NCI-H1105 treated with DMSO at 0.1 percent for 48 hours (cell line): ENCODE data around the gene TRAPPC2.
"Not testable (repeated sequence)": the region's sequence is repeated elsewhere in the genome, so short reads cannot be mapped to it uniquely, and the experiment has no call there.

ENCODE experiments used
- DNase-seq: peaks from one replicate; lab custom pipeline; 2025; lab: John Stamatoyannopoulos, UW

The TRAPPC2 gene

DNA sequence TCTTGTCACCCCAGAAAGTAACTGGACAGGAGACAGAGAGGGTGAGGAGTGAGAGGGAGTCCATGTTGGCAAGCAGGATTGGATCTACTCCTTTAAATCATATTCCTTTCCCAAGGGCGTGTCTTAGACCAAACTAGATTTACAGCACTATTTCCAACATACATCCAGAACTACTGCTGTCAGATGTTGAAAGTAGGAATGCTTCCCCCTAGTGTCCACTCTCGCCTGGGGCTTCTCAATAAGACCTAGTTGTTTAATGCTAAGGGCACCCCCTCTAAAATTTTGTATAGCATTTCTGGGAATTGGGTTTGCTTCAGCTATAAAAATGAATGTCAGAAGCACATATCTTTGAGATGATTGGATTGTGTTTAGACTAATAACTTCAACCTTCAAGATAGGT lies 13.4 kb upstream of the TRAPPC2 start:
- no peak for DNase-seq

DNA sequence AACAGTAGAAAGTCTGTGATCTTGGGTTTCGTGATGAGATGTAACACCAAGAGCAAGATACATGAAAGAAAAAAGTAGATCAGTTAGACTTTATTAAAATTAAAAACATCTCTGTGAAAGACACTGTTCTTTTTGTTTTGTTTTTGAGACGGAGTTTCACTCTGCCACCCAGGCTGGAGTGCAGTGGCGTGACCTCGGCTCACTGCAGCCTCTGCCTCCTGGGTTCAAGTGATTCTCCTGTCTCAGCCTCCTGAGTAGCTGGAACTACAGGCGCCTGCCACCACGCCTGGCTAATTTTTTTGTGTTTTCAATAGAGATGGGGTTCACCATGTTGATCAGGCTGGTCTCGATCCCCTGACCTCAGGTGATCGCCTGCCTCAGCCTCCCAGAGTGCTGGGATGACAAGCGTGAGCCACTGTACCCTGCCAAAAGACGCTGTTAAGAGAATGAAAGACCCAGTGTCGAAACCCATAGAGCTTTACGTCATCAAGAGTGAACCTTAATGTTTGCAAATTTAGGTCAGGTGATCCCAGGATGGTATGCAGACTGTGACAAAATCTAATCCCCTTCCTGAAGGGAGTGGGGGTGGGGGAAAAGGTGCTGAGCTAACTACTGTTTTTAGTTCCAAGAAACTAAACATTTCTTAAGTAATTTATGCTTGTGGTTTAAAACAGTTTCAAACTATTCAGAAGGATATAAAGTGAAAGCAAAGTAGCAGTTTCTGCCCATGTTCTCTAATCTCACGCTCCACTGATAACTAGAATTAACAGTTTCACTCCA lies 8.2 kb upstream of the TRAPPC2 start:
- no peak for DNase-seq

DNA sequence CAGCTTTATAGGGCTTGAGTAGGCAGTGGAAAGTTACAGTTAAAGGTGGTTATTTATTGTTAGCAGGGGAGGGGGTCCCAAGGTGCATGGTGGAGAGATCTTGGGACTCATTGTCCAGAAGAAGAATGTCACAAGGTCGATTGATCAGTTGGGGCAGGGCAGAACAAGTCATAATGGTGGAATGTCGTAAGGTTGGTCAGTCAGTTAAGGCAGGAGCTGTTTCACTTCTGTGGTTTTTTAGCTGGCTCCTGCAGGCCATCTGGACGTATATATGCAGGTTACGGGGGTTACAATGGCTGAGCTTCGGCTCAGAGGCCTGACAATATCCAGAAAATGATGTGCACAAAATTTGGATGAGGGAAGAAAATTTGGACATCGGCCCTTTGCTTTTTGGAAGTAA lies 7.3 kb upstream of the TRAPPC2 start:
- DNase-seq, result no peak

DNA sequence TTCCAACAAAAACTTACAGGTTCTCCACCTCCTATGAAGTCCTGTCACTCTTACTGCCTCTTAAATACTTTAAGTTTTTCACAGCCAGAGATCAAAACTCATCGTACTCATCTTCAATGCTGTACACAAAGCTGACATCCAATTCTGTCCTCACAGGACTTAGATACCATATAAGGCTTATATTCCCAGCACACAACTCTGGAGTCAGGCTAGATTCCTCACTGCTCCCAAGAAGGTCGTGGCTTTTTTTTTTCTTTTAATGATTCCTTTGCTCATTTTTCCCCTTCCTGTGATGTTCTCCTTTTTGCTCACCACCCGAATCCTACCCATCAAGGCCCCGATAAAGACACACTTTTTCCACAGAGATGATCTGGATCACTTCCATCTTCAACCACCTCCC lies 914 bp downstream of the TRAPPC2 start:
- no peak for DNase-seq

DNA sequence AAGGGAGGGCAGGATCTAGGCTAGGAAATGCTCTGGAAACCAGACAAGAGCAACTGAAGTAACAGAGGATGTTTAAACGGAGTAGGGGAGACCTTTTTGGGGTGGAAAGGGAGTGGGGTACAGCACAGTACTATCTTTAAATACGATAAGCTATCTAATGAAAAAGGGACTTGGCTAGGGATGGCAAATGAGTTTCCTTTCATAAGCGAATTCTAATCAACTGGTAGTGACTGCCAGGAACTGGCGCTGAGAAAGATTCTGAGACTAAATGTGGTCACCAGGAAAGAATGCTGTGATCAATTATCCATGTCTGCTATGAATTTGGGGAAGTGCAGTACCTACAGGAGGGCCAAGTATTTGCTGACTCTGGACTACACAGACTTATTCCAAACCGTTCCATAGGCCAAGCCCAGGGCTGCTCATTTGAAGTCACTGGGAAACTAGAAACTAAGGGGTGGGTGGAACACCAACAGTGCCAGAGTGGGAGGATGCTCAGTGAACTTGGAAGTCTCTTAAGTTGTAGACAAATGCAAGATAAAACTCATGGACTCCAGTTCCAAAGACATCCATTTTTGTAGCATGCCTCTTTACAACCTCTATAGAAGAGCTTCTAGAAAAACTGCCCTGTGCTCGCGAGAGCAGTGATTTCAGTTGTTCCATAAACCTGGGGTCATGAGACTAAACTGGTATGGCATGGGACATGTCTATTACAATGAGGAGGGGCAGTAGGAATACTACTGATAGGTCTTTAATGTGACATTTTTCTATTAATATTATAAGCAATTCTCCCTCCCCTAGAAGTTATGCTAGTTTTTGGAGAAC lies 2.0 kb downstream of the TRAPPC2 start:
- DNase-seq, result no peak

DNA sequence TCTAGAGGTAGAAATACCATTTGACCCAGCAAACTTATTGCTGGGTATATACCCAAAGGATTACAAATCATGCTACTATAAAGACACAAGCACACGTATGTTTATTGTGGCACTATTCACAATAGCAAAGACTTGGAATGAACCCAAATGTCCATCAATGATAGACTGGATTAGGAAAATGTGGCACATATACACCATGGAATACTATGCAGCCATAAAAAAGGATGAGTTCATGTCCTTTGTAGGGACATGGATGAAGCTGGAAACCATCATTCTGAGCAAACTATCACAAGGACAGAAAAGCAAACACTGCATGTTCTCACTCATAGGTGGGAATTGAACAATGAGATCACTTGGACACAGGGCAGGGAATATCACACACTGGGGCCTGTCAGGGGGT lies 3.9 kb downstream of the TRAPPC2 start:
- DNase-seq, result not testable (repeated sequence)

DNA sequence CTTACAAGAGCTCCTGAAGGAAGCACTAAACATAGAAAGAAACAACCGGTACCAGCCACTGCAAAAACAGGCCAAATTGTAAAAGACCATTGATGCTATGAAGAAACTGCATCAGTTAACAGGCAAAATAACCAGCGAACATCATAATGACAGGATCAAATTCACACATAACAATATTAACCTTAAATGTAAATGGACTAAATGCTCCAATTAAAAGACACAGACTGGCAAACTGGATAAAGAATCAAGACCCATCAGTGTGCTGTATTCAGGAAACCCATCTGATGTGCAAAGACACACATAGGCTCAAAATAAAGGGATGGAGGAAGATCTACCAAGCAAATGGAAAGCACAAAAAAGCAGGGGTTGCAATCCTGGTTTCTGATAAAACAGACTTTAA lies 7.8 kb downstream of the TRAPPC2 start:
- not testable (repeated sequence) for DNase-seq

DNA sequence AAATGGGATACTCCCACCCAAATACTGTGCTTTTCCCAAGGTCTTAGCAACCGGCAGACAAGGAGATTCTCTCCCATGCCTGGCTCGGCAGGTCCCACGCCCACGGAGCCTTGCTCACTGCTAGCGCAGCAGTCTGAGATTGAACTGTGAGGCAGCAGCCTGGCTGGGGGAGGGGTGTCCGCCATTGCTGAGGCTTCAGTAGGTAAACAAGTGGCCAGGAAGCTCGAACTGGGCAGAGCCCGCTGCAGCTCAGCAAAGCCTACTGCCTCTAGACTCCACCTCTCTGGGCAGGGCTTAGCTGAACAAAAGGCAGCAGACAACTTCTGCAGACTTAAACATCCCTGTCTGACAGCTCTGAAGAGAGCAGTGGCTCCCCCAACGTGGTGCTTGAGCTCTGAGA lies 9.5 kb downstream of the TRAPPC2 start:
- not testable (repeated sequence) for DNase-seq

DNA sequence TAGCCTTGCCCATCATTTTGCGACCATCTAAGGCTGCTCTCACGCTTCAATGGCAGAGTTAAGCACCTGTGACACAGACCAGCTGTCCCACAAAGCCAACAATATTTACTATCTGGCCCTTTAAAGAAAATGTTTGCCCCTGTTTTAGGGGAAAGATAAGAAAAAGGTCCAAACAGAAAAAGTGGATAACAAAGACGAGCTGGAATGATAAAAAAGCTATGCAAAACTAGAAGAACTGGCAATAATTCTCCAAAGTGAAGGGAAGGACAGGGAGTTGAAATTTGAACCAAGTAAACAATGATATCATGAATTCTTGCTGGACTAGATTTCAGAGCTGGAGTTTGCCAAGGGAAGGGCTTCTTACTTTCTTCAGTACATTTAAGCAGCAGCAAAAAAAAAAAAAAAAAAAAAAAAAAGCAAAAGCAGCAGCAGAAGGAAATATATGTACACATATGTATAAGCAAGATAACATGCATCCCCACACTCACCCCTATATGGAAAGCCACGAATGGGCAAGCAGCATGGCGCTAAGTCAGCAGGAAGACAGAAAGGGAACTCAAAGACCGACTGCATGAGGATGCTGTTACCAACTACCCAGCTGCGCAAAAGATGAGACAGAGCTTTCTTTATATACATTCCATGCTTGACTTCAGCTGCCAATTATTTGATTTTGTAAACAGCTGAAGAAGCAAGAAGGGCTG lies 12.5 kb downstream of the TRAPPC2 start:
- DNase-seq, result peak; percentile 3

DNA sequence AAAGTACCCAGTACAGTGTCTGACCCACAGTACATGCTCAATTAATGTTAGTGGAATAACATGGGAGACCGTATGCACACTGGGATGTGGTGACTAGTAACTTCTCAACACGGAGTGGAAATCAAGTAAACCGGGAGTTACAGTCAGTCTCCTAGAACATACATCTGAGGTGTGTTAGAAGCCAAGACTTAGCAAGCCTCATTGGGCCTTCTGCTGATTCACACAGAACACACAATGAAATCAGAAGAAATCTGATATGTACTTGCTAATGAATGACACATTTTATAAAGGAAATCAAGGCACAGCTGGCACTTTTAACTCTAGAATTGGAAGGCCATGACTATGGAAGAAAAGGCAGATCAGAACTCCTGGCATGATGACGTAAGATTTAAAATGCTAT lies 13.0 kb downstream of the TRAPPC2 start:
- DNase-seq, result no peak

DNA sequence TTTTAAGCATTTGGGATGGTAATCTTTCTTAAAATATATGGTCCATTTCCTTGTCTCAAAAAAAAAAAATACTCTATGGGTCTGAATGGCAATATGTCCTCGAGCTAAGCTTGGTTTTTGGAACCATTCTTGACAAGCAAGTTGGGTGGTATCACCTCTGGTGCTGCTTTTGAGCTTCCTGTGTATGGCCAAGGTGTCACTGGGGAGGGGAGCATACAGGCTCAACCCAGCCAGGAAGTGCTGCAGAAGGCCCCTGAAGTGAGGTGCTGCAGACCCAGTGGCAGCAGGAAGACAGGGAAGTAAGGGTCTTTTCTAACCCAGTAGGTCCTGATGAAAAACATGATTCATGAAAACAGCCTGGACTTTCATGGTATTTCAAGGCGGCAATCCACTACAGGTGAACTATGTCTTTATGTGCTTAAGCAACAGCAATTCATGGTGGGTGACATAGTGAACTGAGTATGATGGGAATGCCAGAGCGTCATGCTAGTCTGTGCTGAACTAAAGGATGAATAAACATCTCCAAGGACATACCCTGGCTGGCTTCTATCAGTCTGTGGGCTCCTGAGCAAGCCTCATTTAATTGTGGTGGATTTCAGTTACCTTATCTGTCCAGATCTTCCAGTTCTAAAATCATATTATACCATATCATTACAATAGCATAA lies 15.1 kb downstream of the TRAPPC2 start:
- DNase-seq, result no peak

DNA sequence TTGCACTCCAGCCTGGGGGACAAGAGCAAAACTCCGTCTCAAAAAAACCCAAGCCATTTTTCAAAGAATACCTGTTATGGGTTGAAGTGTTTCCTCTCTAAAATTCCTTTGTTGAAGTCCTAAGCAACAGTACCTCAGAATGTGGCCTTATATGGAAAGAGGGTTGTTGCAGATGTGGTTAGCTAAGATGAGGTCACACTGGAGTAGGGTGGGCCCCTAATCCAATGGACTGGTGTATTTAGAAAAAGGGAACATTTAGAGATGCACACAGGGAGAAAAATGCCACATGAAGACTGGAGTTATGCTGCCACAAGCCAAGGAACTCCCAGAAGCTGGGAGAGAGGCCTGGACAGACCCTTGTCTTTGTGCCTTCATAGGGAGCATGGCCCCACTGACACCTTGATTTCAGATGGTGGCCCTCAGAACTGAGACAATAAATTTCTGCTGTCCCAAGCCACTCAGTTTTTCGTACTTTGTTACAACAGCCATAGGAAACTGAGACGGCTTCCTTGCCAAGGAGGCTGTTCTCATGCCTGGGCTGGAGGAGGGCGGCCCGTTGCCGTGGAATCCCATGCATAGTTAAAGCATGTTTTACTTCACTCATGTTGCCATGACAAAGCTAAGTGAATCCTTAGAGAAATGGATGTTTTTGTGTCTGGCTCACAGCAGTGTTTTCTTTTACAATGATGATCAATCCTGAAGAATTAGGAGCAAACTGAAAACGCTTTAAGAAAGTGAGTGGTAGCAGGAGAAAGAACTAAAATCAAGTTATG lies 16.5 kb downstream of the TRAPPC2 start:
- DNase-seq, result no peak

DNA sequence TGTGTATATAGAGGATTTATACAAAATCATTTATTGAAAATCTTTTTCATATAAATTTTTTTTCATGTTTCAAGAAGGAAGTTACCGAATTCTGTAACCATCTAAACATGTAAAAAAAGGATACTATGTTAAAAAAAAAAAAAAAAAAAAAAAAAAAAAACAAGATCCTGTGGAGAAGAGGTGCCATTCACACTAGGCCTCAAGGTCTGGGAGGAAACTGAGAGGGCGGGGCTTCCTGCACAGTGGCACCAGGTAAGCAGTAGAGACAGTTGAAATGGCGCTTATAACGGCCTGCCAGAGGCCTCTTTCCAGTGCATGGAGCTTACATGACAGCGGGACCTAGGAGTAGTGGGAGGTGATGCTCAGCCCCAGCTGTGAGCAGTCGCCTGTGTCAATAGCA lies 17.5 kb downstream of the TRAPPC2 start:
- DNase-seq, result no peak

DNA sequence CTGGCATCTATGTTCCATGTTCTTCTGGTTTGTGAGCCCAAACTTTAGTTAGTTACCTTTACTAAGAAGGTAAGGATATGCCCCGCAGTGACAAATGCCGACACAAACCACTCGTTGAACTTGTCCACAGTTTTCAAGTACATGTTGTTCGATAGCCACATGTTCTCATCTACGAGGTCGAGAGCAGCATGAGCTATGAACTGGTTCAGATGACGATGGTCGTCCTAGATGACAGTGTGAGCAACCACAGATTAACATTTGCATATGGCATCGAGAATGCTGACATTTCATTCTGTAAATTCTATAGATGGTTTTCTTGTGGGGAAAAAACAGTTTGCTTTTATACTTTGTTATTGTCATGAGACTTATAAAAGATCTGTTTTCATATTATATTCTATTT lies 18.0 kb downstream of the TRAPPC2 start:
- DNase-seq, result no peak

DNA sequence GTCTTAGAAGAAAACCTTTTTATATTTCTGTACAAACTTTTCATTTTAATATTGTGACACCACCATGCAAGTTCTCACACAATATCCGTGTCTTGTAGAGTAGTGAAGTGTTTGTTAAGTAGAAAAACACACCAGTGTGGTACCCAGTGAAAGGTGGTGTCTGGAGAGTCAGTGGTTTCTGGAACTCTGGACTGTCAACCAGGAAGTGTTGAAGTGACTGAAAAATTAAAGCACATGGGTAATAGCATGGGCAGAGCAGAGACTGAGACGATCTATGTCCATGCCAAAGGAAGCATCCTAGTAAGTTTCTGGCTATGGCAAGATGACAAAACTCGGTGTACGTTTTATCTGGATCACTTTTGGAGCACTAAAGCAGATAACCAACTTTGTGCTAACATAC lies 23.3 kb downstream of the TRAPPC2 start:
- DNase-seq, result no peak

DNA sequence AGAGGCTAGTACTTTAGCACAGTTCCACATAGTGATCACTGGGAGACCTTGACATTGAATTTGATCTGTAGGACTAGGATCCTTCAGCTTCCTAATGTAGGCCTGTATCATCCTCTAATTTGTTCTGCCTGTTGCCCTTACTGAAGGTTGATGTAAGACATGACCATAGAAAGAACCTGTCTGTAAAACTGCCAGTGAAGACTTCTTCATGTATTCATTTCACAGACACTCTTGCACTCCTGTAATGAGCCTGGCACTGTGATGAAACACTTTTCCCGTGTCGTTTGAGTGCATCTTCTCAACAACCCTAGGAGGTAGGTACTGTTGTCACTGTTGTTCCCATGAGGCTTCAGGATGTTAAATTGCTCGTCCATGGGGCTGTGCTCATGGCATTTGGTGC lies 30.8 kb downstream of the TRAPPC2 start:
- DNase-seq, result no peak

DNA sequence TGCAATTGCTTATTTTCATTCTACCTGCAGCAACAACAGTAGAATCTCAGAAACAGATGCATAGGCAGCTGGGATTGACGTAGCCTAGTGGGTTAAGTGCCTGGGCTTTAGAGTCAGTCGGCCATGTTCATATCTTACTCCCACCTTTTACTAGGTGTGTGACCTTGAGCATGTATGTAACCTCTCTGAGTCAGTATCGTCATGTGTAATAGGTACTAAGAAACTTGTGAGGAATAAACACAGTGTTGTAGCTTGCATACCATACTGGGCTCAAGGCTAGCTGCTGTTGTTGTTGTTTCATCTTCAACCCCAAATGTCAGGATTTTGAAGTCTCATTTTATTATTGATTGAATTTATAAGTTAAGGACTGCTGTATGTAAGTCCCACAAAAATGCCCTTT lies 31.3 kb downstream of the TRAPPC2 start:
- DNase-seq, result no peak

DNA sequence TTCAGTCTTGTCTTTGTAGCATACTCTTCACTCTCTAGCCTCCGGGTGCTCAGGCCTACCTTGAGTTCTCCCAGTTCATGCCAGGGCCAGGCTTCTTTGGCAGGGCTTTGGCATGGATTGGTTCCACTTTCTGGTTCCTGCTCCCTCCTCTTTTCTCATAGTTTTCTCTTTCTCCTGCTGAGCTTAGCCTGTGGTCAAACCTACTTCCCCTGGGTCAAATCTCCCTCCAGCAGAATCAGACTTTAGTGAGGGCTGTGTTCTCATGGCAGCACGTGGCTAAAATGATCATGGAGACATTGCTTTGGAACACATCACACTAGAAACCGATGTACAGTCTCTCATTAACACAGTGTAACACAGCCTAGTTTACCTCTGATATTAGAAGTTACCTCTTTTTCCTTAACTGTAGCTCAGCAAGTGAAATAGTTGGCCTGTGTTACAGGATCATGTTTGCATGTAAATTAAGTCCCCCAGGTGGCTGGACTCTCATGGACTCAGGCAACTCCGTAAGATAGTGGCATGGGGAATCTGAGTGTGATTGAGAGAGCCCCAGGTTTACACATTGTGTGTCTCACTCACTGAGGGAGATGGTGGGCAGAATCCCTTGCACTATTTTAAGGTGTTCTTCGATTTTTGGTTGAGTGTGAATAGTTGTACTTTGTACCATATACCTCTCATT lies 32.2 kb downstream of the TRAPPC2 start:
- DNase-seq, result no peak

DNA sequence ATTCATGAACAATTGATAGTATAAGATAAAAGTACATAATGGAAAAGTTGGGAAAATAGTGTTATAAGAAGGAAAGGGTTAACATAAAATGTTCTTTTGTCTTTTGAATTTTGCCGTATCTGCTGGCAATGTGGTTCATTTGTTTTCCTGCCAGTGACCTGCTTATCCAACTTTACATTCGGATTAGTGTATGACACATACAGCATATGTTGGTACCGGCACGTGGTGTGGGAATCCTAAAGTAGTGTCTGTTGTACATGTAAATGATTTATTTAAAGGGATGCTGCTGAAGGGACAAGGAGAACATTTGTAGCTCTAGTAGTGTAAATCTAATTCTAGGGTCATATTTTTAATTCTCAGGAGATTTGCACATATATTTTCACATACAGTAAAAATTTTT lies 34.0 kb downstream of the TRAPPC2 start:
- no peak for DNase-seq

DNA sequence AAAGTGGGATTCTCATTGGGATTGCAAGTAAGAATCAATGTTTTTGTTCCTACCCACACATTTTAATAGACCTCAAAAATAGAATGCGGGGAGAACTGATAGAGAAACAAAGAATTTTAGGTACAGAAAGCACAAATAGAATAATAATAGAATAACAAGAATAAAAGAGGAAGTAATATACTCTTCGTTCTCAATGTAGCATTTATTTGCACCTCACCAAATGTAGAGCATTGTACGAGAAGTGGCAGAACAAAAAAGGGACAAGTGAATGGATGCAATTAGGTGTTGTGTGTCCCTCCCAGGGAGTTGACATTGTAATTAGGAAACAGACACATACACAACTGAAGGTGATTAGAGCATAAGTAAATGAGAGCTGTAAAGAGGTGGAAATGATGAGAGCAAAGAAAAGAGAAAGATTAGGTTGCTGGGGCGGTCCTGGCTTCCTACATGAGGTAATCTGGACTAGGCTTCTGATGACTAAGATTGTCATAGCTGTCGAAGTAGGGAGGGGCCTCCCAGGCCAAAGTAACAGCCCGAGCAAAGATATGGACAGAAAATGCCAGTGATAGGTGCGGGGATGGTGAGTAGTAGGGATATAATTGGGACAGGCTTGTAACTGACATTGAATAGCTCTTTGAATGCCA lies 35.1 kb downstream of the TRAPPC2 start:
- DNase-seq, result no peak
